ENCODE results near the gene SMIM7.

The SMIM7 gene

GRCh38 chr19:16623576-16623975 is 36.4 kb downstream of the SMIM7 start:
- no peaks in the 10 kb centered on the region for H3K36me3 ChIP-seq (ENCODE audit: insufficient read depth, low read length)
- H3K27me3 ChIP-seq (ENCODE audit: insufficient read depth, low read length), result no peaks in the 10 kb centered on the region
- H3K4me3 ChIP-seq (ENCODE audit: low read depth, low read length), result no peak overlapping the region
- no peak overlapping the region for H2AFZ ChIP-seq (ENCODE audit: low read length, unreplicated experiment)
- no peak overlapping the region for H3K27ac ChIP-seq (ENCODE audit: low read depth, low read length)
- peaks cover 93% of the 10 kb centered on the region for H3K79me2 ChIP-seq (ENCODE audit: control insufficient read depth, insufficient read depth, low read length, unreplicated experiment)
- peaks cover 11% of the 10 kb centered on the region for H3K4me1 ChIP-seq (ENCODE audit: control insufficient read depth, insufficient read depth, low read length, unreplicated experiment)

GRCh38 chr19:16623066-16623465 is 36.9 kb downstream of the SMIM7 start:
- H3K79me2 ChIP-seq (ENCODE audit: control insufficient read depth, insufficient read depth, low read length, unreplicated experiment), result peaks cover 98% of the 10 kb centered on the region
- H3K27ac ChIP-seq (ENCODE audit: low read depth, low read length), result no peak overlapping the region
- no peak overlapping the region for H2AFZ ChIP-seq (ENCODE audit: low read length, unreplicated experiment)
- no peak overlapping the region for H3K4me3 ChIP-seq (ENCODE audit: low read depth, low read length)
- peaks cover 11% of the 10 kb centered on the region for H3K4me1 ChIP-seq (ENCODE audit: control insufficient read depth, insufficient read depth, low read length, unreplicated experiment)
- H3K36me3 ChIP-seq (ENCODE audit: insufficient read depth, low read length), result no peaks in the 10 kb centered on the region
- no peaks in the 10 kb centered on the region for H3K27me3 ChIP-seq (ENCODE audit: insufficient read depth, low read length)

- Histone ChIP-seq H3K4me3 (ENCODE audit: low read depth, low read length) (no peak overlapping the region), H3K4me1 (ENCODE audit: control insufficient read depth, insufficient read depth, low read length, unreplicated experiment) (peaks cover 9% of the 10 kb centered on the region), H3K27me3 (ENCODE audit: insufficient read depth, low read length) (no peaks in the 10 kb centered on the region), H3K36me3 (ENCODE audit: insufficient read depth, low read length) (no peaks in the 10 kb centered on the region), H2AFZ (ENCODE audit: low read length, unreplicated experiment) (no peak overlapping the region), H3K27ac (ENCODE audit: low read depth, low read length) (no peak overlapping the region), H3K79me2 (ENCODE audit: control insufficient read depth, insufficient read depth, low read length, unreplicated experiment) (peaks cover 100% of the 10 kb centered on the region)
Measured at GRCh38 chr19:16621165-16621800, 38.7 kb downstream of the SMIM7 start.

- H3K36me3 ChIP-seq (ENCODE audit: insufficient read depth, low read length), result no peaks in the 10 kb centered on the region
- H3K4me1 ChIP-seq (ENCODE audit: control insufficient read depth, insufficient read depth, low read length, unreplicated experiment), result peaks cover 4% of the 10 kb centered on the region
- H3K79me2 ChIP-seq (ENCODE audit: control insufficient read depth, insufficient read depth, low read length, unreplicated experiment), result peaks cover 100% of the 10 kb centered on the region
- H3K4me3 ChIP-seq (ENCODE audit: low read depth, low read length), result no peak overlapping the region
- H3K27ac ChIP-seq (ENCODE audit: low read depth, low read length), result no peak overlapping the region
- H3K27me3 ChIP-seq (ENCODE audit: insufficient read depth, low read length), result no peaks in the 10 kb centered on the region
- H2AFZ ChIP-seq (ENCODE audit: low read length, unreplicated experiment), result no peak overlapping the region
Measured at GRCh38 chr19:16620584-16620983, 39.4 kb downstream of the SMIM7 start.

- Histone ChIP-seq H3K27me3 (ENCODE audit: insufficient read depth, low read length) (no peaks in the 10 kb centered on the region), H3K79me2 (ENCODE audit: control insufficient read depth, insufficient read depth, low read length, unreplicated experiment) (peaks cover 97% of the 10 kb centered on the region), H3K4me1 (ENCODE audit: control insufficient read depth, insufficient read depth, low read length, unreplicated experiment) (no peaks in the 10 kb centered on the region), H3K27ac (ENCODE audit: low read depth, low read length) (no peak overlapping the region), H3K36me3 (ENCODE audit: insufficient read depth, low read length) (no peaks in the 10 kb centered on the region), H3K4me3 (ENCODE audit: low read depth, low read length) (no peak overlapping the region), H2AFZ (ENCODE audit: low read length, unreplicated experiment) (no peak overlapping the region)
Measured at GRCh38 chr19:16620018-16620417, 39.9 kb downstream of the SMIM7 start.

- Histone ChIP-seq H3K36me3 (ENCODE audit: insufficient read depth, low read length) (no peaks in the 10 kb centered on the region), H3K4me3 (ENCODE audit: low read depth, low read length) (no peak overlapping the region), H3K79me2 (ENCODE audit: control insufficient read depth, insufficient read depth, low read length, unreplicated experiment) (peaks cover 97% of the 10 kb centered on the region), H3K27me3 (ENCODE audit: insufficient read depth, low read length) (no peaks in the 10 kb centered on the region), H2AFZ (ENCODE audit: low read length, unreplicated experiment) (no peak overlapping the region), H3K27ac (ENCODE audit: low read depth, low read length) (no peak overlapping the region), H3K4me1 (ENCODE audit: control insufficient read depth, insufficient read depth, low read length, unreplicated experiment) (no peaks in the 10 kb centered on the region)
Measured at GRCh38 chr19:16619457-16619856, 40.5 kb downstream of the SMIM7 start.

- Histone ChIP-seq H3K4me1 (ENCODE audit: control insufficient read depth, insufficient read depth, low read length, unreplicated experiment) (peaks cover 2% of the 10 kb centered on the region), H3K4me3 (ENCODE audit: low read depth, low read length) (no peak overlapping the region), H3K79me2 (ENCODE audit: control insufficient read depth, insufficient read depth, low read length, unreplicated experiment) (peaks cover 96% of the 10 kb centered on the region), H2AFZ (ENCODE audit: low read length, unreplicated experiment) (no peak overlapping the region), H3K36me3 (ENCODE audit: insufficient read depth, low read length) (no peaks in the 10 kb centered on the region), H3K27ac (ENCODE audit: low read depth, low read length) (no peak overlapping the region), H3K27me3 (ENCODE audit: insufficient read depth, low read length) (no peaks in the 10 kb centered on the region)
Measured at GRCh38 chr19:16618248-16618647, 41.7 kb downstream of the SMIM7 start.

- Histone ChIP-seq H2AFZ (ENCODE audit: low read length, unreplicated experiment) (no peak overlapping the region), H3K27ac (ENCODE audit: low read depth, low read length) (no peak overlapping the region), H3K4me3 (ENCODE audit: low read depth, low read length) (no peak overlapping the region), H3K27me3 (ENCODE audit: insufficient read depth, low read length) (no peaks in the 10 kb centered on the region), H3K4me1 (ENCODE audit: control insufficient read depth, insufficient read depth, low read length, unreplicated experiment) (peaks cover 12% of the 10 kb centered on the region), H3K36me3 (ENCODE audit: insufficient read depth, low read length) (no peaks in the 10 kb centered on the region), H3K79me2 (ENCODE audit: control insufficient read depth, insufficient read depth, low read length, unreplicated experiment) (peaks cover 96% of the 10 kb centered on the region)
Measured at GRCh38 chr19:16615808-16616207, 44.1 kb downstream of the SMIM7 start.

GRCh38 chr19:16614941-16615340 is 45.0 kb downstream of the SMIM7 start:
- H3K79me2 ChIP-seq (ENCODE audit: control insufficient read depth, insufficient read depth, low read length, unreplicated experiment), result peaks cover 92% of the 10 kb centered on the region
- no peak overlapping the region for H2AFZ ChIP-seq (ENCODE audit: low read length, unreplicated experiment)
- no peaks in the 10 kb centered on the region for H3K36me3 ChIP-seq (ENCODE audit: insufficient read depth, low read length)
- peaks cover 14% of the 10 kb centered on the region for H3K4me1 ChIP-seq (ENCODE audit: control insufficient read depth, insufficient read depth, low read length, unreplicated experiment)
- no peaks in the 10 kb centered on the region for H3K27me3 ChIP-seq (ENCODE audit: insufficient read depth, low read length)
- no peak overlapping the region for H3K27ac ChIP-seq (ENCODE audit: low read depth, low read length)
- no peak overlapping the region for H3K4me3 ChIP-seq (ENCODE audit: low read depth, low read length)

GRCh38 chr19:16613841-16614240 is 46.1 kb downstream of the SMIM7 start:
- H3K4me1 ChIP-seq (ENCODE audit: control insufficient read depth, insufficient read depth, low read length, unreplicated experiment), result peaks cover 19% of the 10 kb centered on the region
- H3K36me3 ChIP-seq (ENCODE audit: insufficient read depth, low read length), result no peaks in the 10 kb centered on the region
- no peaks in the 10 kb centered on the region for H3K27me3 ChIP-seq (ENCODE audit: insufficient read depth, low read length)
- H2AFZ ChIP-seq (ENCODE audit: low read length, unreplicated experiment), result no peak overlapping the region
- peaks cover 84% of the 10 kb centered on the region for H3K79me2 ChIP-seq (ENCODE audit: control insufficient read depth, insufficient read depth, low read length, unreplicated experiment)
- H3K27ac ChIP-seq (ENCODE audit: low read depth, low read length), result no peak overlapping the region
- H3K4me3 ChIP-seq (ENCODE audit: low read depth, low read length), result no peak overlapping the region

GRCh38 chr19:16612636-16613035 is 47.3 kb downstream of the SMIM7 start:
- Histone ChIP-seq H3K36me3 (ENCODE audit: insufficient read depth, low read length) (no peaks in the 10 kb centered on the region), H3K4me1 (ENCODE audit: control insufficient read depth, insufficient read depth, low read length, unreplicated experiment) (peaks cover 31% of the 10 kb centered on the region), H3K79me2 (ENCODE audit: control insufficient read depth, insufficient read depth, low read length, unreplicated experiment) (peaks cover 81% of the 10 kb centered on the region), H3K27me3 (ENCODE audit: insufficient read depth, low read length) (no peaks in the 10 kb centered on the region), H2AFZ (ENCODE audit: low read length, unreplicated experiment) (no peak overlapping the region), H3K4me3 (ENCODE audit: low read depth, low read length) (no peak overlapping the region), H3K27ac (ENCODE audit: low read depth, low read length) (no peak overlapping the region)
